Astrocyte of the spinal cord (primary cell): ENCODE results near the gene PHLDA2.

Source experiments
- DNase-seq: peaks from one replicate; pipeline ENCODE4 v3.0.0; 2011; ENCODE audit warnings: low read depth, low spot score
- H3K4me3 ChIP-seq: 2 replicates; pipeline ENCODE4 v1.5.1; 2011; ENCODE audit warnings: low read depth, mild to moderate bottlenecking, low read length, moderate library complexity
- CTCF ChIP-seq: IDR thresholded peaks from 2 replicates; pipeline ENCODE4 v1.5.1; 2012; ENCODE audit warnings: low read depth, mild to moderate bottlenecking, low read length, inconsistent platforms
- in situ Hi-C: cut with HindIII; loops from 2 replicates; pipeline ENCODE4 v1.10.0; 2017; ENCODE audit warnings: low sequenced_read_pairs

Gene PHLDA2

DNA sequence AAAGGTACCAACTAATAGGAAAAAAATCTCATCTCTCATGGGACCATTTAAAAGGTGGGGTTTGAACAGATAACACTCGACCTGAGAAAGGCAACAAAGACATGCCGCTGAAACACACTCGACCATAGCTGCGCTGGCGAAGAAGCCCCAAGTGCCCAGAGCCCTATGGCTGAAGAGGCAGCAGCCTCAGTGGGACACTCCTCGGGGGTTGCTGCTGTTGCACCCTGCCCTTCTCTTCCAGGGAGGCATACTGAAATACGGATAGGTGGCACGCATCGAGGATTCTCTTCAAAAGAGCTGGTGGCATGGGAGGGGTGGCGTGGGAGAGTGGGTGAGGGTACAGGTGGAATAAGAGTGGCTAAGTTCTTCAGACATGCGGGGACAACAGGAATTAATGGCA is 18.5 kb upstream of the PHLDA2 start:
- in situ Hi-C loops, result no loop called here
- no peak for DNase-seq
- no peak overlapping the region for H3K4me3 ChIP-seq
- TF ChIP-seq CTCF, result no peak

GRCh38 chr11:2945757-2946287 is 16.6 kb upstream of the PHLDA2 start:
- H3K4me3 ChIP-seq, result no peak overlapping the region
- no peak for DNase-seq
- no peak for TF ChIP-seq CTCF
- in situ Hi-C loops, result no loop called here

DNA sequence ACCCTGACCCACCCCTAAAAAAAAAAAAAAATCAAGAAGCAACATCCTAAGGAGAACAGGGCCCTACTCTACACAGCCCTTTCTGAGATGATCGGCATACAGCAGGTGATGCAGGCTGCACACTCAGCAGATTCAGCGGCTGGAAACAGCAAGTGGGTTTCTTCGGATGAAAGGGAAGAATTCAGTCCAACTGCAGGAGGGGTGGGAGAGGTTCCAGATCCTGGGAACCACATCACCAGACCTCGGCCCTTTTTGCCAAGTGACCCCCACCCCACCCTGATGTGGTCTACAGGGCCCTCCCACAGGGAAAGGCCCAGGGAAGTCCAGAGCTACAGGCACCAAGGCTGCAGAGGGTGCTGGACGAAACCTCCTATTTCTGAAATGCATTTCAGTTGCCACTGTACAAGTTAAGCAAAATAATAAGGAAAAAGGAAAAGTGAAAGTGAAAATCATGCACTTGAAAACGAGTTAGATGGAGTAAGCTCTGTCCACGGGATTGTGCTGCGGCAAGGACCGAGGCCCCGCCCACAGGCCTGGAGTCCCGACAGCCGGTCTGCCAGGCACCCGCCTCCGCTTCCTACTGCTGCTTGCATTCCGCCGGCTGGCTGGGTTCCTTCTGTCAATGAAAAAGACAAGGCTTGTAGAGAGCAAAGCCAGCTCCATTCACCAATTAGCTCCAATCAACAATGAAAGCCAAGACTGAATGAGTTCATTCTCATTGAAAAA is 16.0 kb upstream of the PHLDA2 start:
- in situ Hi-C loops, result no loop called here
- H3K4me3 ChIP-seq, result peak overlapping the region; percentile 23
- TF ChIP-seq CTCF, result no peak
- DNase-seq, result peak; percentile 93

GRCh38 chr11:2944530-2944929 is 15.3 kb upstream of the PHLDA2 start:
- in situ Hi-C loops, result no loop called here
- no peak overlapping the region for H3K4me3 ChIP-seq
- TF ChIP-seq CTCF, result no peak
- no peak for DNase-seq

DNA sequence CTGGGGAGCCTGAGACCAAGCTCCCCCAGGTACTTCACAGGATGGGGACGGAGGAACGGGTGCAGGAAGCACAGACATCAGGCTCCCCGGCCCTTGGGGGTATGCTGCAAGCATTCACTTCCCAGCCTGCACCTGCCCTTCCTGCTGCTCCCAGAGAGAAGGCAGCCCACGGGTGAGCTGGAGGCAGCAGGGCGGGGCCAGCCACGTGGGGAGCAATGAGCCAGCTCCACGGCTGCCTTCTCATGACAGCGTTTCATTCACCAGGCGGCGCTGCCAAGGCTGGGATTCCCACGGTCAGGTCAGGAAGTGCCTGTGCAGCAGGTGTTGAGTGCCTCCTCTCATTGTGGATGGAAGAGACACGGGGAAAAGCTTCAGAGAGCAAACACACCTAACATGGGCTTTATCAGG is 14.5 kb upstream of the PHLDA2 start:
- no peak overlapping the region for H3K4me3 ChIP-seq
- in situ Hi-C loops, result no loop called here
- no peak for DNase-seq
- no peak for TF ChIP-seq CTCF

GRCh38 chr11:2942872-2943710 is 13.9 kb upstream of the PHLDA2 start:
- H3K4me3 ChIP-seq, result no peak overlapping the region
- DNase-seq, result no peak
- no peak for TF ChIP-seq CTCF
- in situ Hi-C loops, result no loop called here
